SK-N-SH (cell line): ENCODE results near the gene FUCA1. TPM values are rescaled to one million over a fixed set of nuclear protein-coding genes. Genes with fewer than 3 reads are reported as not detected.

ENCODE experiments used
- CTCF ChIA-PET: fragments of 300-600, 350-600 bp; formaldehyde crosslinking; extraction: SDS; loops from one replicate; lab custom pipeline; 2021; lab: Yijun Ruan, JAX
- POLR2A ChIA-PET: fragments of 350-600 bp; sonication (Branson Sonifier 250); formaldehyde crosslinking; extraction: SDS; loops from one replicate; lab custom pipeline; 2020; ENCODE audit warnings: antibody characterized with exemption, inconsistent platforms; lab: Yijun Ruan, JAX
- DNase-seq: peaks from one replicate; pipeline ENCODE4 v3.0.0; 2012
- H2AFZ ChIP-seq: fragments of 200-600 bp; sonication (generic); 2 replicates; pipeline ENCODE4 v1.8.1; 2016; ENCODE audit warnings: antibody characterized with exemption, mild to moderate bottlenecking, low read depth
- H3F3A ChIP-seq: fragments of 200-600 bp; sonication (generic); replicated peaks from 2 replicates; pipeline ENCODE3; 2016; ENCODE audit warnings: antibody characterized with exemption, mild to moderate bottlenecking; ENCODE audit not compliant: insufficient read depth
- H3K27ac ChIP-seq, 2 experiments: fragments of 200-500 bp in 1 of 2; fragments of 200-600 bp in 1 of 2; sonication (Bioruptor generic) in 1 of 2; sonication (generic), shearing (Covaris generic) in 1 of 2; 2 replicates each; pipeline versions ENCODE4 v1.5.1 to v1.6.1; 2014 to 2016; ENCODE audit warnings: low read depth in 2 of 2, inconsistent platforms in 1 of 2, low read length in 1 of 2, mild to moderate bottlenecking in 1 of 2, mixed read lengths in 1 of 2
- H3K27me3 ChIP-seq: fragments of 200-600 bp; sonication (generic), shearing (Covaris generic); 2 replicates; pipeline ENCODE4 v1.6.1; 2016; ENCODE audit warnings: mixed run types; ENCODE audit not compliant: insufficient read depth
- H3K36me3 ChIP-seq, 2 experiments: fragments of 200-500 bp in 1 of 2; fragments of 200-600 bp in 1 of 2; sonication (Bioruptor generic) in 1 of 2; sonication (generic) in 1 of 2; replicated peaks in 1 of 2; 2 replicates each; pipeline versions ENCODE3 to v1.5.1; 2014 to 2016; ENCODE audit warnings: low read length in 1 of 2, mild to moderate bottlenecking in 1 of 2; ENCODE audit not compliant: insufficient read depth in 2 of 2, control insufficient read depth in 1 of 2
- H3K4me1 ChIP-seq, 2 experiments: fragments of 200-500 bp in 1 of 2; fragments of 200-600 bp in 1 of 2; sonication (Bioruptor generic) in 1 of 2; sonication (generic), shearing (Covaris generic) in 1 of 2; 2 replicates each; pipeline versions ENCODE4 v1.5.1 to v1.6.1; 2014 to 2016; ENCODE audit warnings: low read depth in 1 of 2, low read length in 1 of 2, mixed run types in 1 of 2; ENCODE audit not compliant: insufficient read depth in 2 of 2, control insufficient read depth in 1 of 2
- H3K4me2 ChIP-seq: fragments of 200-600 bp; sonication (generic), shearing (Covaris generic); 2 replicates; pipeline ENCODE4 v1.6.1; 2017; ENCODE audit warnings: mixed run types
- H3K4me3 ChIP-seq, 2 experiments: fragments of 200-500 bp in 1 of 2; fragments of 200-600 bp in 1 of 2; sonication (Bioruptor generic) in 1 of 2; sonication (generic), shearing (Covaris generic) in 1 of 2; 2 replicates each; pipeline versions ENCODE4 v1.5.1 to v1.8.1; 2014 to 2016; ENCODE audit warnings: low read depth in 2 of 2, inconsistent platforms in 1 of 2, low read length in 1 of 2, mild to moderate bottlenecking in 1 of 2, mixed read lengths in 1 of 2, moderate library complexity in 1 of 2
- H3K79me2 ChIP-seq: fragments of 200-600 bp; sonication (generic); 2 replicates; pipeline ENCODE4 v1.8.1; 2017; ENCODE audit warnings: mild to moderate bottlenecking; ENCODE audit not compliant: insufficient read depth
- H3K9ac ChIP-seq: fragments of 200-600 bp; sonication (generic); 2 replicates; pipeline ENCODE4 v1.6.1; 2017; ENCODE audit warnings: mixed run types
- H3K9me2 ChIP-seq: fragments of 200-600 bp; sonication (generic); 2 replicates; pipeline ENCODE4 v1.6.1; 2017; ENCODE audit warnings: mixed run types
- H3K9me3 ChIP-seq: fragments of 200-600 bp; sonication (generic); 2 replicates; pipeline ENCODE4 v1.6.1; 2017; ENCODE audit warnings: mixed run types, mild to moderate bottlenecking, moderate library complexity
- H4K20me1 ChIP-seq: fragments of 200-600 bp; sonication (generic); 2 replicates; pipeline ENCODE4 v1.6.1; 2017; ENCODE audit warnings: mild to moderate bottlenecking, mixed run types; ENCODE audit not compliant: insufficient read depth
- FOXM1 ChIP-seq: IDR thresholded peaks from 2 replicates; pipeline ENCODE4 v1.4.0; 2012; ENCODE audit warnings: low read depth, mild to moderate bottlenecking
- JUND ChIP-seq: IDR thresholded peaks from 2 replicates; pipeline ENCODE4 v1.4.0; 2012
- MEF2A ChIP-seq: IDR thresholded peaks from 2 replicates; pipeline ENCODE4 v1.4.0; 2012; ENCODE audit warnings: low read depth, borderline replicate concordance
- MXI1 ChIP-seq: IDR thresholded peaks from 2 replicates; pipeline ENCODE4 v1.6.1; 2012; ENCODE audit warnings: mild to moderate bottlenecking, low read depth, low read length, improper control_type of control experiment
- RCOR1 ChIP-seq: fragments of 150-350 bp; IDR thresholded peaks from 2 replicates; pipeline ENCODE4 v1.6.1; 2017; ENCODE audit warnings: antibody characterized with exemption, low read length
- SMC3 ChIP-seq: IDR thresholded peaks from 2 replicates; pipeline ENCODE4 v1.6.1; 2012; ENCODE audit warnings: low read depth, low read length, improper control_type of control experiment
- TAF1 ChIP-seq: IDR thresholded peaks from 2 replicates; pipeline ENCODE4 v1.6.1; 2012; ENCODE audit warnings: low read depth, mild to moderate bottlenecking, low read length, moderate library complexity, borderline replicate concordance
- WGBS: methylation state at CpG from one replicate; pipeline ENCODE4 v1.1.6; 2017; ENCODE audit warnings: low lambda C conversion rate; 5-methylcytosine and 5-hydroxymethylcytosine counted together
- polyA plus RNA-seq, 3 experiments: library from polyadenylated mRNA; depleted of rRNA; stranded (reverse); fragments of >200 nt; gene quantifications; 2 replicates each; pipeline ENCODE4 v1.2.3, GENCODE V29; 2012
- TF ChIP-seq, protein P1 (sequence below): IDR thresholded peaks from 2 replicates; pipeline ENCODE4 v1.4.0; 2012; ENCODE audit warnings: low read depth, borderline replicate concordance

The FUCA1 gene
- polyA plus RNA-seq, 1 of the 3 experiments (the other 2 are of a cell fraction) = 31.9 TPM

DNA sequence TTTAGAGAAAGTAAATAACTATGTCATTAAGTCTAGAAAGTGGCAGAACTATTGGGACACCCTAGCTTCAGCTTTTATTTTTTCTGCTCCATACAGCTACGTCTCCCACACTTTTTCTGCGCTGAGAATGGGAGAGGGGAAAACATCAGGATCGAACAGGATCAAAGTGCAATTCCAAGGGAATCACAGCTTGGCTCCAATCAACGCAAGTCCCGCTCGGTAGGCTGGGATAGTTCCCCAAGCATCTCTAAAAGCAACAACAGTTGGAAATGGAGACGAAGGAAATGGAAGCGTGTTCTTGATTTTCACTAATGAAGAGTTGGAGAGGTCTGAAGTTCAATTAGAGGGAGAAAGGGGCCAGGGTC is 43.4 kb downstream of the FUCA1 start:
- no peaks in the 10 kb centered on the region for H3K9me2 ChIP-seq
- TF ChIP-seq SMC3 = no peak
- POLR2A ChIA-PET = interaction anchor here (0.6 to 1.6 kb wide), 8 partner anchors 19 to 92 kb away, joined by 3 to 7 read pairs (median 4); partner anchors contain the start of genes ELOA and GALE
- peaks cover 2 to 8% of the 10 kb centered on the region in 2 experiments; a peak in 2 of 4 replicates for H3K4me1 ChIP-seq
- H3K4me3 ChIP-seq = peak overlapping the region; percentile 84 to 95
- peak overlapping the region; percentile 90 for H3K4me2 ChIP-seq
- H3F3A ChIP-seq = no peaks in the 10 kb centered on the region
- H3K9ac ChIP-seq = peak overlapping the region; percentile 97
- peaks cover 17% of the 10 kb centered on the region; the same call in 1 of the 2 replicates for H3K79me2 ChIP-seq
- WGBS = 4% methylated on average over 8 of the region's 8 CpGs
- CTCF ChIA-PET = interaction anchor here (1.0 to 3.1 kb wide), 9 partner anchors 8 to 204 kb away, joined by 3 to 17 read pairs (median 4); partner anchors contain the start of gene FUCA1
- no peaks in the 10 kb centered on the region for H3K36me3 ChIP-seq
- no peak for DNase-seq
- H2AFZ ChIP-seq = peak overlapping the region; percentile 92
- no peaks in the 10 kb centered on the region for H4K20me1 ChIP-seq
- H3K9me3 ChIP-seq = no peaks in the 10 kb centered on the region
- H3K27me3 ChIP-seq = no peaks in the 10 kb centered on the region
- H3K27ac ChIP-seq = peak overlapping the region; percentile 82 to 85

GRCh38 chr1:23823767-23824166 is 44.3 kb downstream of the FUCA1 start:
- no peak for DNase-seq
- Histone ChIP-seq H3K27ac (no peak overlapping the region), H3K79me2 (peaks cover 17% of the 10 kb centered on the region; the same call in 1 of the 2 replicates), H3K4me3 (peak overlapping the region in 1 of 2 experiments; percentile 95; a peak in 1 of 4 replicates), H4K20me1 (no peaks in the 10 kb centered on the region), H3F3A (no peaks in the 10 kb centered on the region), H2AFZ (no peak overlapping the region), H3K36me3 (peaks cover 0 to 8% of the 10 kb centered on the region in 2 experiments), H3K9me2 (no peaks in the 10 kb centered on the region), H3K27me3 (no peaks in the 10 kb centered on the region), H3K4me2 (peak overlapping the region; percentile 90), H3K4me1 (peaks cover 2 to 8% of the 10 kb centered on the region in 2 experiments; a peak in 2 of 4 replicates), H3K9me3 (no peaks in the 10 kb centered on the region), H3K9ac (no peak overlapping the region)
- 92% methylated on average over 7 of the region's 7 CpGs for WGBS
- POLR2A ChIA-PET = no interaction called here
- no peak for TF ChIP-seq MEF2A
- no peak for TF ChIP-seq MXI1
- no peak for TF ChIP-seq TAF1
- TF ChIP-seq JUND = no peak
- TF ChIP-seq, protein P1, sequence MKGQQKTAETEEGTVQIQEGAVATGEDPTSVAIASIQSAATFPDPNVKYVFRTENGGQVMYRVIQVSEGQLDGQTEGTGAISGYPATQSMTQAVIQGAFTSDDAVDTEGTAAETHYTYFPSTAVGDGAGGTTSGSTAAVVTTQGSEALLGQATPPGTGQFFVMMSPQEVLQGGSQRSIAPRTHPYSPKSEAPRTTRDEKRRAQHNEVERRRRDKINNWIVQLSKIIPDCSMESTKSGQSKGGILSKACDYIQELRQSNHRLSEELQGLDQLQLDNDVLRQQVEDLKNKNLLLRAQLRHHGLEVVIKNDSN = no peak
- CTCF ChIA-PET = interaction anchor here (1.0 to 3.1 kb wide), 4 partner anchors 10 to 204 kb away, joined by 3 to 27 read pairs (median 6); partner anchors contain the start of gene FUCA1

DNA sequence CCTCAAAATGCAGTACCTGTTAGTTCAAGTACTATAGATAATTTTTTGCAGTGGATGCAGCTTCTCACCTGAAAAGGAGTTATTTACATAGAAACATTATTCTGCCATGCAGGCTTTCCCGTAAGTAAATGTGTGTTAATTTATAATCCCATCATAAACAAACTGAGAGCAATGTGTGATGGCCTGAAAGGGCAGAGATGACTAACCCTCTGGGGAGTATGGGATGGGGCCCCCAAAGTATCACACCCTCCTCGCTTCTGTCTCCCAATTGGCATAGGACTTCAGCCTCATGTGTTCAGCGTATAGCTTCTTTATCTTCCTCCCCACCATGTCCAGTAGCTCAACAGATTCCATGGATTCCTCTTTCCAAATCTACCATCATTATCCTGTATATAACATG is 50.5 kb downstream of the FUCA1 start:
- Histone ChIP-seq H3K9me3 (no peaks in the 10 kb centered on the region), H4K20me1 (no peaks in the 10 kb centered on the region), H3K9me2 (no peaks in the 10 kb centered on the region), H3K27ac (no peak overlapping the region), H3K79me2 (no peaks in the 10 kb centered on the region), H3F3A (no peaks in the 10 kb centered on the region), H3K27me3 (no peaks in the 10 kb centered on the region), H3K36me3 (peaks cover 13 to 20% of the 10 kb centered on the region in 2 experiments), H3K4me3 (no peak overlapping the region), H3K4me1 (no peaks in the 10 kb centered on the region), H3K4me2 (no peak overlapping the region), H2AFZ (no peak overlapping the region), H3K9ac (no peak overlapping the region)
- CTCF ChIA-PET = interaction anchor here (1.1 to 4.4 kb wide), 2 partner anchors 9 to 99 kb away, joined by 4 to 18 read pairs; no protein-coding TSS in a partner anchor
- WGBS = 98% methylated on average over 3 of the region's 3 CpGs
- POLR2A ChIA-PET = no interaction called here
- no peak for DNase-seq
- no peak for TF ChIP-seq FOXM1
- TF ChIP-seq RCOR1 = no peak
